CD1c-positive myeloid dendritic cell (primary cell): ENCODE measurements around the gene VEPH1.
"Not testable (repeated sequence)": the region's sequence is repeated elsewhere in the genome, so short reads cannot be mapped to it uniquely, and the experiment has no call there.

Experiments used
- DNase-seq: peaks from one replicate; pipeline ENCODE4 v3.0.0-alpha.2; 2016; ENCODE audit errors: extremely low spot score

Gene VEPH1

GRCh38 chr3:157350651-157351050 lies 152.6 kb downstream of the VEPH1 start:
- DNase-seq: not testable (repeated sequence)

GRCh38 chr3:157348304-157349075 lies 154.7 kb downstream of the VEPH1 start:
- not testable (repeated sequence) for DNase-seq

- no peak for DNase-seq
Measured at GRCh38 chr3:157347577-157348303, 155.5 kb downstream of the VEPH1 start.

- DNase-seq: no peak
Measured at GRCh38 chr3:157336252-157337009, 166.8 kb downstream of the VEPH1 start.

GRCh38 chr3:157335233-157336076 lies 167.8 kb downstream of the VEPH1 start:
- no peak for DNase-seq

- DNase-seq: no peak
Measured at GRCh38 chr3:157333551-157333991, 169.6 kb downstream of the VEPH1 start.

- DNase-seq: no peak
Measured at GRCh38 chr3:157330206-157330605, 173.0 kb downstream of the VEPH1 start.

- DNase-seq: no peak
Measured at GRCh38 chr3:157329551-157329950, 173.7 kb downstream of the VEPH1 start.

- no peak for DNase-seq
Measured at GRCh38 chr3:157327837-157328236, 175.4 kb downstream of the VEPH1 start.

GRCh38 chr3:157327018-157327417 lies 176.2 kb downstream of the VEPH1 start:
- no peak for DNase-seq

GRCh38 chr3:157324869-157325268 lies 178.3 kb downstream of the VEPH1 start:
- DNase-seq: not testable (repeated sequence)

- DNase-seq: no peak
Measured at GRCh38 chr3:157323360-157323759, 179.9 kb downstream of the VEPH1 start.

- no peak for DNase-seq
Measured at GRCh38 chr3:157319672-157320071, 183.5 kb downstream of the VEPH1 start.

- no peak for DNase-seq
Measured at GRCh38 chr3:157318639-157319288, 184.5 kb downstream of the VEPH1 start.

GRCh38 chr3:157317895-157318294 lies 185.3 kb downstream of the VEPH1 start:
- DNase-seq: no peak

GRCh38 chr3:157313186-157313585 lies 190.0 kb downstream of the VEPH1 start:
- no peak for DNase-seq

- no peak for DNase-seq
Measured at GRCh38 chr3:157312376-157312745, 190.9 kb downstream of the VEPH1 start.

GRCh38 chr3:157311633-157312375 lies 191.4 kb downstream of the VEPH1 start:
- DNase-seq: no peak

- no peak for DNase-seq
Measured at GRCh38 chr3:157310329-157311052, 192.7 kb downstream of the VEPH1 start.

GRCh38 chr3:157306502-157306901 lies 196.7 kb downstream of the VEPH1 start:
- DNase-seq: no peak
